ENCODE measurements around the gene ALPI. TPM values are rescaled to one million over a fixed set of nuclear protein-coding genes. Genes with fewer than 3 reads are reported as not detected.

ALPI gene
- total RNA-seq, 2 donors from 2014 or later: not detected

- Histone ChIP-seq H3K9me3 (no peaks in the 10 kb centered on the region), H3K4me1 (replicated peaks) (no peaks in the 10 kb centered on the region), H3K4me3 (peak overlapping the region in 1 of 2 donors; percentile 22), H3K27me3 (replicated peaks; ENCODE audit: insufficient read depth) (peaks cover 18% of the 10 kb centered on the region), H3K36me3 (no peaks in the 10 kb centered on the region), H3K27ac (no peak overlapping the region)
- DNase-seq (ENCODE audit: low spot score): no peak
- 5% methylated on average over 57 of the region's 79 CpGs for WGBS
- intact Hi-C loops (cut with DNase I): no loop called here
- TF ChIP-seq POLR2AphosphoS5 (IDR thresholded peaks at IDR 0.05) (no peak), POLR2A (IDR thresholded peaks at IDR 0.05) (no peak), CTCF (IDR thresholded peaks at IDR 0.05) (no peak)
Measured at GRCh38 chr2:232419245-232420072, 36.5 kb upstream of the ALPI start.

- TF ChIP-seq CTCF (IDR thresholded peaks at IDR 0.05): no peak
- no peak for TF ChIP-seq POLR2A (IDR thresholded peaks at IDR 0.05)
- TF ChIP-seq POLR2AphosphoS5 (IDR thresholded peaks at IDR 0.05): no peak
- no peak overlapping the region for H3K27ac ChIP-seq
- intact Hi-C loops (cut with DNase I): no loop called here
- no peaks in the 10 kb centered on the region for H3K36me3 ChIP-seq
- H3K4me1 ChIP-seq (replicated peaks): no peaks in the 10 kb centered on the region
- DNase-seq (ENCODE audit: low spot score): no peak
- no peaks in the 10 kb centered on the region for H3K9me3 ChIP-seq
- peaks cover 18% of the 10 kb centered on the region for H3K27me3 ChIP-seq (replicated peaks; ENCODE audit: insufficient read depth)
- WGBS: 8% methylated on average over 18 of the region's 22 CpGs
- H3K4me3 ChIP-seq: no peak overlapping the region
Measured at GRCh38 chr2:232420073-232420454, 35.9 kb upstream of the ALPI start.

GRCh38 chr2:232420463-232421188, 35.3 kb upstream of the ALPI start:
- no peaks in the 10 kb centered on the region for H3K36me3 ChIP-seq
- no peak for TF ChIP-seq POLR2A (IDR thresholded peaks at IDR 0.05)
- TF ChIP-seq POLR2AphosphoS5 (IDR thresholded peaks at IDR 0.05): no peak
- TF ChIP-seq CTCF (IDR thresholded peaks at IDR 0.05): peak in 1 of 4 experiments; percentile 7
- peak; percentile 43 for DNase-seq (ENCODE audit: low spot score)
- peaks cover 18% of the 10 kb centered on the region for H3K27me3 ChIP-seq (replicated peaks; ENCODE audit: insufficient read depth)
- peak overlapping the region; percentile 14 to 25 for H3K4me3 ChIP-seq
- H3K4me1 ChIP-seq (replicated peaks): no peaks in the 10 kb centered on the region
- intact Hi-C loops (cut with DNase I): no loop called here
- 1% methylated on average over 58 of the region's 79 CpGs for WGBS
- no peak overlapping the region for H3K27ac ChIP-seq
- no peaks in the 10 kb centered on the region for H3K9me3 ChIP-seq

GRCh38 chr2:232421189-232421785, 34.7 kb upstream of the ALPI start:
- 29% methylated on average over 19 of the region's 22 CpGs for WGBS
- H3K27me3 ChIP-seq (replicated peaks; ENCODE audit: insufficient read depth): peaks cover 18% of the 10 kb centered on the region
- no peaks in the 10 kb centered on the region for H3K36me3 ChIP-seq
- H3K4me1 ChIP-seq (replicated peaks): no peaks in the 10 kb centered on the region
- TF ChIP-seq CTCF (IDR thresholded peaks at IDR 0.05): no peak
- TF ChIP-seq POLR2A (IDR thresholded peaks at IDR 0.05): no peak
- no peak for TF ChIP-seq POLR2AphosphoS5 (IDR thresholded peaks at IDR 0.05)
- intact Hi-C loops (cut with DNase I): no loop called here
- DNase-seq (ENCODE audit: low spot score): no peak
- no peak overlapping the region for H3K27ac ChIP-seq
- no peaks in the 10 kb centered on the region for H3K9me3 ChIP-seq
- H3K4me3 ChIP-seq: peak overlapping the region; percentile 14 to 25

All from prostate gland (tissue), 2 donors.